ENCODE results near the gene RNF224. TPM values are rescaled to one million over a fixed set of nuclear protein-coding genes. Genes with fewer than 3 reads are reported as not detected.

Gene RNF224
- total RNA-seq, 1 donor from 2014 or later = not detected

DNA sequence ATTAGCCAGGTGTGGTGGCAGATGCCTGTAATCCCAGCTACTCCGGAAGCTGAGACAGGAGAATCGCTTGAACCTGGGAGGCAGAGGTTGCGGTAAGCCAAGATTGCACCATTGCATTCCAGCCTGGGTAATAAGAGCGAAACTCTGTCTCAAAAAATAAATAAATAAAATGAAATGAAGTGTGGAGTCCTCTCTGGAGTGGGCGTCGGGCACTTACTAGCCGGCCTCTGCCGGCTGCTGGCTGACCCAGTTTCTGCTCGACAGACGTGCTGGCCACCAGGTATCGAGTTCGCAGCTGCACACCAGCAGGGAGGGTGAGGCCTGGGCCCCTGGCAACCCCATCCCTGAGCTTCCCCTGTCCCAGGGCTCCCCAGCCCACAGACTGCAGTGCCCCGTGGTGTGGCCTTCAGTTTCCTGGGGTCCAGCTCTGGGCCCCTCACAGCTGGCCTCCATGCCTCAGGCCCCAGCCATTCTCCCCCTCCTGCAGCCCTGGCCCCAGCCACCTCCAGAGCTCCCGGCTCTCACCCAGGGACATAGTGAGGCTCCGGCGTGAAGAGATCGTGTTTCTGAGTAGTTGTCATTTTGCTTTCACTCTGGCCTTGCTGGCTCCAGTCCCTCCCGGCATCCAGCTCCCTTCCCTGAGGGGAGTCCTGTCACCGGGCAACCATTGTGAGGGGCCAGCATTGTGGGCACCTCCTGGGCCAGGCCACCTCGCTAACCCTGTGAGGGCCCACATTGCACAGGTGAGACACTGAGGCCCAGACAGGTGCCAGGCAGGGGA is 20.0 kb downstream of the RNF224 start:
- Histone ChIP-seq H3K4me3 (ENCODE audit: low read depth, low read length) (no peak overlapping the region), H3K27me3 (ENCODE audit: control insufficient read depth, insufficient read depth, low read length) (peaks cover 4% of the 10 kb centered on the region), H3K36me3 (ENCODE audit: control insufficient read depth, insufficient read depth, low read length) (peaks cover 6% of the 10 kb centered on the region)
- TF ChIP-seq, protein P1, sequence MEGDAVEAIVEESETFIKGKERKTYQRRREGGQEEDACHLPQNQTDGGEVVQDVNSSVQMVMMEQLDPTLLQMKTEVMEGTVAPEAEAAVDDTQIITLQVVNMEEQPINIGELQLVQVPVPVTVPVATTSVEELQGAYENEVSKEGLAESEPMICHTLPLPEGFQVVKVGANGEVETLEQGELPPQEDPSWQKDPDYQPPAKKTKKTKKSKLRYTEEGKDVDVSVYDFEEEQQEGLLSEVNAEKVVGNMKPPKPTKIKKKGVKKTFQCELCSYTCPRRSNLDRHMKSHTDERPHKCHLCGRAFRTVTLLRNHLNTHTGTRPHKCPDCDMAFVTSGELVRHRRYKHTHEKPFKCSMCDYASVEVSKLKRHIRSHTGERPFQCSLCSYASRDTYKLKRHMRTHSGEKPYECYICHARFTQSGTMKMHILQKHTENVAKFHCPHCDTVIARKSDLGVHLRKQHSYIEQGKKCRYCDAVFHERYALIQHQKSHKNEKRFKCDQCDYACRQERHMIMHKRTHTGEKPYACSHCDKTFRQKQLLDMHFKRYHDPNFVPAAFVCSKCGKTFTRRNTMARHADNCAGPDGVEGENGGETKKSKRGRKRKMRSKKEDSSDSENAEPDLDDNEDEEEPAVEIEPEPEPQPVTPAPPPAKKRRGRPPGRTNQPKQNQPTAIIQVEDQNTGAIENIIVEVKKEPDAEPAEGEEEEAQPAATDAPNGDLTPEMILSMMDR (IDR thresholded peaks at IDR 0.05; ENCODE audit: insufficient read depth, low read length, poor library complexity, severe bottlenecking) = no peak
- no peak for DNase-seq (ENCODE audit: low read depth)

DNA sequence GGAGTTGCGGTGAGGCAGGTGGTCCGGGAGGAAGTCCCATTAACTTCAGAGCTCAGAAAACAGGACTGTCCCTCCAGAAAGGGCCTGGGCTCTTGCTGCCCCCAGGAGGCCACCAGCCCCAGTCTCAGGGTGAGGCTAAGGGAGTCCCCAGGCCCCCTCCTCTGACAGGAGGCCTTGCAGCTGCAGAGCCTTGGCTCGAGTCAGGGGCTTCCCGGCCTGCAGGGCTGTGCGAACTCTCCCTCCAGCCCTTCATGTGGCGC is 20.5 kb downstream of the RNF224 start:
- DNase-seq (ENCODE audit: low read depth) = no peak
- Histone ChIP-seq H3K27me3 (ENCODE audit: control insufficient read depth, insufficient read depth, low read length) (peaks cover 4% of the 10 kb centered on the region), H3K4me3 (ENCODE audit: low read depth, low read length) (no peak overlapping the region), H3K36me3 (ENCODE audit: control insufficient read depth, insufficient read depth, low read length) (peaks cover 5% of the 10 kb centered on the region)
- TF ChIP-seq, protein P1 (IDR thresholded peaks at IDR 0.05; ENCODE audit: insufficient read depth, low read length, poor library complexity, severe bottlenecking) = no peak

- no peak overlapping the region for H3K4me3 ChIP-seq (ENCODE audit: low read depth, low read length)
- no peaks in the 10 kb centered on the region for H3K36me3 ChIP-seq (ENCODE audit: control insufficient read depth, insufficient read depth, low read length)
- DNase-seq (ENCODE audit: low read depth) = no peak
- TF ChIP-seq, protein P1 (IDR thresholded peaks at IDR 0.05; ENCODE audit: insufficient read depth, low read length, poor library complexity, severe bottlenecking) = no peak
- peaks cover 4% of the 10 kb centered on the region for H3K27me3 ChIP-seq (ENCODE audit: control insufficient read depth, insufficient read depth, low read length)
These were observed 23.3 kb downstream of the RNF224 start for GRCh38 chr9:137250329-137251193.

- Histone ChIP-seq H3K4me3 (ENCODE audit: low read depth, low read length) (no peak within 1 kb of the TSS), H3K36me3 (ENCODE audit: control insufficient read depth, insufficient read depth, low read length) (no peaks in the 10 kb centered on the region), H3K27me3 (ENCODE audit: control insufficient read depth, insufficient read depth, low read length) (no peaks in the 10 kb centered on the region)
- TF ChIP-seq, protein P1 (IDR thresholded peaks at IDR 0.05; ENCODE audit: insufficient read depth, low read length, poor library complexity, severe bottlenecking) = no peak
- DNase-seq (ENCODE audit: low read depth) = no peak
These were observed 23.8 kb downstream of the RNF224 start, which contains the start of gene STPG3 for GRCh38 chr9:137251194-137251461. Gene STPG3, plus strand, starts transcription at chr9:137251286. Its CDS starts 1 bp downstream, at chr9:137251287.

DNA sequence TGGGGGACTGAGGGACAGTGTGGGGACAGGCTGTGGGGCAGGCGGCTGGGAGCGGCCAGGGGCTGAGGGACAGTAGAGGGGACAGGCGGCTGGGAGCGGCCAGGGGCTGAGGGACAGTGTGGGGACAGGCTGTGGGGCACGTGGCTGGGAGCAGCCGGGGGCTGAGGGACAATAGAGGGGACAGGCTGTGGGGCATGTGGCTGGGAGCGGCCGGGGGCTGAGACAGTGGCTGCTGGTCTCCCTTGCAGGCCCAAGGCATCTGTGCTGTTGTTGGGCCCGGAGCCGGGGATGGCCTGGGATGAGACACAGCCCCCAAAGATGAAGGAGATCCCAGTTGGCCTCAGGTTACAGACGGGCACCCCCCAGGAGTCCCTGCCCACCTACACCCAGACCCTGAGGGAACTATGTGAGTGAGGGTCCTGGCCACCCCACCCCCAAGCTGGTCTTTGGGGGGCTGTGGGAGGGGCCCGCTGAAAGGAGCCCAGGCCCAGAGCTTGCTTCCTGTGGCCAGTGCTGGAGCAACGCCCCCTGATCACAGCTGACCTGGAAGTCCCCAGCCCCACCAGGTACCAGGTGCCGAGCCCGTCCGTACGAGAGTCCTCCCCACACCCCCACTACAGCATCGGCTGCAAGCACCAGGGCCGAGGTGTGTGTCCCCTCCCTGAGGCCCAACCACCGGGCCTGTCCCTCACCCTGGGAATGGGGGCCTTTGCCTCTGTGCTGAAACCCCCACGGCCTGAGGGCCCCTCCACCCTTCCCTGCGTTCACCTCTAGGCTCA is 24.4 kb downstream of the RNF224 start:
- TF ChIP-seq, protein P1 (IDR thresholded peaks at IDR 0.05; ENCODE audit: insufficient read depth, low read length, poor library complexity, severe bottlenecking) = no peak
- DNase-seq (ENCODE audit: low read depth) = no peak
- Histone ChIP-seq H3K36me3 (ENCODE audit: control insufficient read depth, insufficient read depth, low read length) (no peaks in the 10 kb centered on the region), H3K27me3 (ENCODE audit: control insufficient read depth, insufficient read depth, low read length) (no peaks in the 10 kb centered on the region), H3K4me3 (ENCODE audit: low read depth, low read length) (no peak overlapping the region)

Data from kidney epithelial cell (primary cell).